GM12865 (cell line): ENCODE measurements around the gene ARHGAP44.

Experiments
- DNase-seq: peaks from one replicate; pipeline ENCODE4 v3.0.0; 2010; ENCODE audit warnings: low read depth
- H3K4me3 ChIP-seq: 2 replicates; pipeline ENCODE4 v1.5.1; 2011; ENCODE audit warnings: mild to moderate bottlenecking, low read depth, low read length, control low read depth
- TF ChIP-seq, protein P1 (sequence below): IDR thresholded peaks from 2 replicates; pipeline ENCODE4 v1.5.1; 2011; ENCODE audit warnings: low read length, control low read depth, low read depth, inconsistent platforms; ENCODE audit not compliant: insufficient read depth; ENCODE audit errors: missing control alignments

The ARHGAP44 gene, protein sequence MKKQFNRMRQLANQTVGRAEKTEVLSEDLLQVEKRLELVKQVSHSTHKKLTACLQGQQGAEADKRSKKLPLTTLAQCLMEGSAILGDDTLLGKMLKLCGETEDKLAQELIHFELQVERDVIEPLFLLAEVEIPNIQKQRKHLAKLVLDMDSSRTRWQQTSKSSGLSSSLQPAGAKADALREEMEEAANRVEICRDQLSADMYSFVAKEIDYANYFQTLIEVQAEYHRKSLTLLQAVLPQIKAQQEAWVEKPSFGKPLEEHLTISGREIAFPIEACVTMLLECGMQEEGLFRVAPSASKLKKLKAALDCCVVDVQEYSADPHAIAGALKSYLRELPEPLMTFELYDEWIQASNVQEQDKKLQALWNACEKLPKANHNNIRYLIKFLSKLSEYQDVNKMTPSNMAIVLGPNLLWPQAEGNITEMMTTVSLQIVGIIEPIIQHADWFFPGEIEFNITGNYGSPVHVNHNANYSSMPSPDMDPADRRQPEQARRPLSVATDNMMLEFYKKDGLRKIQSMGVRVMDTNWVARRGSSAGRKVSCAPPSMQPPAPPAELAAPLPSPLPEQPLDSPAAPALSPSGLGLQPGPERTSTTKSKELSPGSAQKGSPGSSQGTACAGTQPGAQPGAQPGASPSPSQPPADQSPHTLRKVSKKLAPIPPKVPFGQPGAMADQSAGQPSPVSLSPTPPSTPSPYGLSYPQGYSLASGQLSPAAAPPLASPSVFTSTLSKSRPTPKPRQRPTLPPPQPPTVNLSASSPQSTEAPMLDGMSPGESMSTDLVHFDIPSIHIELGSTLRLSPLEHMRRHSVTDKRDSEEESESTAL

DNA sequence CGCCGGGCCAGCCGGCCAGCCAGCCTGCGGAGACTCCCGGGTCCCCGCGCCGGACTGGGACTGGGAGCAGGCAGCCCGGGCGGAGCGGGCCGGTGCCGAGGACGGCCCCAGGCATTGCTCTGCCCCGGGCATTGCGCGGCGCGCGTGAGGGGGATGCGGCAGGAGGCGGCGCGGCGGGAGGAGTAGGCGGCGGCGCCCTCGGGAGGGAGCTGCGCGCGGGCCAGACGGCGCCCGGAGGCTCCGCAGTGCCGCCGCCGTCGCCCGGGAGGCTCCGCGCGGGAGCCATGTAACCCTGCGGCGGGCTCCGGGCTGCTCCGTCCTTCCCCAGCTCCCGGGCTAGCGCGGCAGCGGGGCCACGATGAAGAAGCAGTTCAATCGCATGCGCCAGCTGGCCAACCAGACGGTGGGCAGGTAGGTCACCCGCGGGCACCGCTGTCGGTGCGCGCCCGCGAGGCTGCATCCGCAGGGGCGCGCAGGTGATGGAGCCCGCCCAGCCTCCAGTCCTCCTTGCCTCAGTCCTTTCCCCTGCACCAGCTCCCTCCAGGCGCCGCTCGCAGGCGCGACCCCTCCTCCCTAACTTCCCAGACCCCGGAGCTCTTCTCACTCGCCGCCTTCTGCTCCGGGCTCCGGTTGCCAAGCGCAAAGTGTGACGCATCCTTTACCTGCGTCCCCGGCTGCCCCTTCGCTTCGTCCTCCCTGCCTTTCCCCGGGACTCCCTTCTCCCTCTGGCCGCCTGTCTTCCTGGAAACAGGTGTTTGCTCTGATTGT lies at the start of gene ARHGAP44:
TSS of gene ARHGAP44 (plus strand) at position 18 of the 768 bp plus-strand sequence. CDS start at position 359, 341 bp downstream.
- DNase-seq = no peak
- H3K4me3 ChIP-seq = peak within 1 kb of the TSS; percentile 56
- TF ChIP-seq, protein P1, sequence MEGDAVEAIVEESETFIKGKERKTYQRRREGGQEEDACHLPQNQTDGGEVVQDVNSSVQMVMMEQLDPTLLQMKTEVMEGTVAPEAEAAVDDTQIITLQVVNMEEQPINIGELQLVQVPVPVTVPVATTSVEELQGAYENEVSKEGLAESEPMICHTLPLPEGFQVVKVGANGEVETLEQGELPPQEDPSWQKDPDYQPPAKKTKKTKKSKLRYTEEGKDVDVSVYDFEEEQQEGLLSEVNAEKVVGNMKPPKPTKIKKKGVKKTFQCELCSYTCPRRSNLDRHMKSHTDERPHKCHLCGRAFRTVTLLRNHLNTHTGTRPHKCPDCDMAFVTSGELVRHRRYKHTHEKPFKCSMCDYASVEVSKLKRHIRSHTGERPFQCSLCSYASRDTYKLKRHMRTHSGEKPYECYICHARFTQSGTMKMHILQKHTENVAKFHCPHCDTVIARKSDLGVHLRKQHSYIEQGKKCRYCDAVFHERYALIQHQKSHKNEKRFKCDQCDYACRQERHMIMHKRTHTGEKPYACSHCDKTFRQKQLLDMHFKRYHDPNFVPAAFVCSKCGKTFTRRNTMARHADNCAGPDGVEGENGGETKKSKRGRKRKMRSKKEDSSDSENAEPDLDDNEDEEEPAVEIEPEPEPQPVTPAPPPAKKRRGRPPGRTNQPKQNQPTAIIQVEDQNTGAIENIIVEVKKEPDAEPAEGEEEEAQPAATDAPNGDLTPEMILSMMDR = no peak

DNA sequence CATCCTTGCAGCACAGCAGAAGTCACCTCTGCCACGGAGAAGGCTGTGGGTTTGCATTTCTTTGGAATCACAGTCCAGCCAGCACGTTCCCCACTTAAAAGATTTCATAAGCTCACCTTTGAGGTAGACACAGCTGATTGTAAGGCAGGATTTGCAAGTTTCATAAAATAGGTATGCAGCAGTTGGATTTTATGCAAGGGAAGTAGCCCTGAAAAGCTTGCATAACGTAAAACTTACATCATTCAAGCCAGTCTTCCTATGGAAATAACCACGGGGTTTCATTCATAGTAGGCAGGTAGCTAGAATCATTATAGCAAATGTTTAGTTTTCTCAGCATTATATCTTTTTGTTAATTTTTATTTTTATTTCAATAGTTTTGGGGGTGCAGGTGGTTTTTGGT lies 49.8 kb upstream of the ARHGAP44 start:
- TF ChIP-seq, protein P1 = no peak
- no peak for DNase-seq
- no peak overlapping the region for H3K4me3 ChIP-seq

DNA sequence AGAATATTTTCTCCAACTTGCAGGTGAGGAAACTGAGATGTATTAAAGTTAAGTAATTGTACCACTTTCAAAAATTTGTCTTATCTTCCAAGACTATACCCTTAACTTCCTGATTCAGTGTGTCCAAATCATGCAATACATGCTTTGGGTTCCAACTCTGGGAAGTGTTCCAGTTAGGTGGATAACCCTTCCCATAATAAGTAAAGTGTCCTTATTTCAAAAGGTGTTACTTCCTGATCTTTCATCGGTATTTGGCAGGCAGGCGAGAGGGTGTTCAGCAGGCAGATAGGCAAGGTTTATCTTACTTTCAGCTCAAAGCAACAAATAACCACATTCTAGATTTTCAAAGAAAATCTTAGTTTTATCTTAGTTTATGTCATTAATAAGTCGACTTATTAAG lies 46.3 kb upstream of the ARHGAP44 start:
- TF ChIP-seq, protein P1 = no peak
- DNase-seq = no peak
- H3K4me3 ChIP-seq = no peak overlapping the region

DNA sequence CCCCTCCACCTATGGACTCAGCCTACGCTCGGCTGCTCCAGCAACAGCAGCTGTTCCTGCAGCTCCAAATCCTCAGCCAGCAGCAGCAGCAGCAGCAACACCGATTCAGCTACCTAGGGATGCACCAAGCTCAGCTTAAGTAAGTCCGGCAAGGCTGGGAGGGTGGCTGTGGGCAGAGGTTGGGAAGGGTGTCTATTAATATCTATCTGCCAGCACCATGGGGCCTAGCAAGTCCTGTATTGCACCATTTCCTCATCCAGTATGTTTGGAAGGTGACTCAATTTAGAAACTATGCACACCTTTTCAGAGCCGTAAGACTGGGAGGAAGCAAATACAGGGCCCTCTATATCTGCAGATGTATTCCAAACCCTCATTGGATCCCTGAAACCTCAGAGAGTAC lies 45.0 kb upstream of the ARHGAP44 start:
- H3K4me3 ChIP-seq = no peak overlapping the region
- no peak for DNase-seq
- TF ChIP-seq, protein P1 = no peak

DNA sequence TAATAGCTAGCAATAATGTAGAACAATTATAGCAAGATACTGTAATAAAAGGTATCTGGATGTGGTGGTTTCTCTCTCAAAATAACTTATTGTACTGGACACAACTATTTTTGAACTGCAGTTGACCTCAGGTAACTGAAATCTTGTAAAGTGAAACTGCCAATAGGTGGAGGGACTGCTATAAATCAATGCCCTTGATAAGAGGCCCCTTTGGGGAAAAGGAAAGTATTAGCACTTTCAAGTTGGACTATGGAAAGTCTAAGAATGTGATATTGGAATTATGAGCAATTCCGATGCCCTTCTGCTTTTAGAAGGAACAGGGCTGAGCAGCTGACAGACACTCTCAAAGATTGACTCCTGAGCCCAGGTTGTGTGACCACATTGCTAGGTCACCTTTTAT lies 44.5 kb upstream of the ARHGAP44 start:
- DNase-seq = no peak
- no peak overlapping the region for H3K4me3 ChIP-seq
- TF ChIP-seq, protein P1 = no peak

DNA sequence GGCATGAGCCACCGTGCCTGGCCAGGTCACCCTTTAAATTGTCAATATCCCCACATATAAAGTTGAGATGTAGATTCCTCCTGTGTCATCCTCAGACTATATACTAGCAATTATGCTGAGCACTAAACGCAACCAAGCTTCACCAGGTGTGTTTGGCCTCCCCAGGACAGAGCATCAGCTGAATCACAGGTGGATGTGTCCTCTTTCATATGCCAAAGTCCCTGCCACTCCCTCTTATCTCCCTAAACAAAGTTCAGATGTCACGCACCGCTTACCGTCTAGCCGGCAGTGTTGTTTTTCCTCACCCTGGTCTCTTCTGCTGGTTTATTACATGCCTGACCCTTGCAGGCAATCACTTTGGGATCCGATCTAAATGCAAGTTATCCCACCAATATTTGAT lies 43.8 kb upstream of the ARHGAP44 start:
- DNase-seq = no peak
- TF ChIP-seq, protein P1 = no peak
- H3K4me3 ChIP-seq = no peak overlapping the region
